Measurements from ENCODE around the gene FALEC. TPM values are rescaled to one million over a fixed set of nuclear protein-coding genes. Genes with fewer than 3 reads are reported as not detected.
A peak's percentile ranks its signal among the peaks of the same experiment; 100 is the strongest.

Gene FALEC
- total and polyA plus RNA-seq, 9 of the 15 experiments (the other 6 are each of a cell fraction or from before 2014, with no cell fraction given): 0.15 to 1.8 (median 0.53) TPM; not detected in 5

DNA sequence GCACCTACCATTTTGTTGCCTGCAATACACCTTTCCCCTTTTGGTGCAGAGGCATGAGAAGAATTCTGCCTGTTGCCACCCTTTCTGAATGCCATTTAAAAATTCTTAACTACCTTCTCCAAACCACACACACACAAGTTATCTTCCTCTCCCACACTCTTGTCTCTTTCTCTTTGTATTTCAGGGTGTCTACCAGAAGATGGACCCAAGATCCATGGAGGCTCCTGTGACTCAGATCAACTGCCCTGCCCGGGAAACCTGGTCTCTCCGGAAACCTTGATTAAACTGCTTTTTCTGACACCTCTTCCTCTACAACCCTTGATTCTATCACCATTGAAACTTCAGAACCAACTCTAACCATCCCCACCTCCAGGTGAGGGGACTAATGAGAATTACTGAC lies 30.7 kb upstream of the FALEC start (continued):
- no peak for TF ChIP-seq MAFF (IDR thresholded peaks at IDR 0.05; ENCODE audit: low read length)
- peak; percentile 23; the same call in 1 of the 2 replicates for TF ChIP-seq LCOR (CRISPR knock-in tag; IDR thresholded peaks at IDR 0.05)
- TF ChIP-seq TFAM (CRISPR knock-in tag; conservative IDR thresholded peaks at IDR 0.05): no peak
- TF ChIP-seq, protein P1, sequence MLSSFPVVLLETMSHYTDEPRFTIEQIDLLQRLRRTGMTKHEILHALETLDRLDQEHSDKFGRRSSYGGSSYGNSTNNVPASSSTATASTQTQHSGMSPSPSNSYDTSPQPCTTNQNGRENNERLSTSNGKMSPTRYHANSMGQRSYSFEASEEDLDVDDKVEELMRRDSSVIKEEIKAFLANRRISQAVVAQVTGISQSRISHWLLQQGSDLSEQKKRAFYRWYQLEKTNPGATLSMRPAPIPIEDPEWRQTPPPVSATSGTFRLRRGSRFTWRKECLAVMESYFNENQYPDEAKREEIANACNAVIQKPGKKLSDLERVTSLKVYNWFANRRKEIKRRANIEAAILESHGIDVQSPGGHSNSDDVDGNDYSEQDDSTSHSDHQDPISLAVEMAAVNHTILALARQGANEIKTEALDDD (IDR thresholded peaks at IDR 0.05): peak; percentile 69
- TF ChIP-seq POLR2G (IDR thresholded peaks at IDR 0.05; ENCODE audit: low read depth, low read length): no peak
- TF ChIP-seq EHMT2 (IDR thresholded peaks at IDR 0.05): peak; percentile 25; the same call in 1 of the 2 replicates
- TF ChIP-seq, protein P2, sequence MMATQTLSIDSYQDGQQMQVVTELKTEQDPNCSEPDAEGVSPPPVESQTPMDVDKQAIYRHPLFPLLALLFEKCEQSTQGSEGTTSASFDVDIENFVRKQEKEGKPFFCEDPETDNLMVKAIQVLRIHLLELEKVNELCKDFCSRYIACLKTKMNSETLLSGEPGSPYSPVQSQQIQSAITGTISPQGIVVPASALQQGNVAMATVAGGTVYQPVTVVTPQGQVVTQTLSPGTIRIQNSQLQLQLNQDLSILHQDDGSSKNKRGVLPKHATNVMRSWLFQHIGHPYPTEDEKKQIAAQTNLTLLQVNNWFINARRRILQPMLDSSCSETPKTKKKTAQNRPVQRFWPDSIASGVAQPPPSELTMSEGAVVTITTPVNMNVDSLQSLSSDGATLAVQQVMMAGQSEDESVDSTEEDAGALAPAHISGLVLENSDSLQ (IDR thresholded peaks at IDR 0.05): no peak
- no peak for TF ChIP-seq ZC3H8 (IDR thresholded peaks at IDR 0.05)
- TF ChIP-seq, protein P3, sequence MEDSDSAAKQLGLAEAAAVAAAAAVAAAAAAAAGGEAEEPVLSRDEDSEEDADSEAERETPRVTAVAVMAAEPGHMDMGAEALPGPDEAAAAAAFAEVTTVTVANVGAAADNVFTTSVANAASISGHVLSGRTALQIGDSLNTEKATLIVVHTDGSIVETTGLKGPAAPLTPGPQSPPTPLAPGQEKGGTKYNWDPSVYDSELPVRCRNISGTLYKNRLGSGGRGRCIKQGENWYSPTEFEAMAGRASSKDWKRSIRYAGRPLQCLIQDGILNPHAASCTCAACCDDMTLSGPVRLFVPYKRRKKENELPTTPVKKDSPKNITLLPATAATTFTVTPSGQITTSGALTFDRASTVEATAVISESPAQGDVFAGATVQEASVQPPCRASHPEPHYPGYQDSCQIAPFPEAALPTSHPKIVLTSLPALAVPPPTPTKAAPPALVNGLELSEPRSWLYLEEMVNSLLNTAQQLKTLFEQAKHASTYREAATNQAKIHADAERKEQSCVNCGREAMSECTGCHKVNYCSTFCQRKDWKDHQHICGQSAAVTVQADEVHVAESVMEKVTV (CRISPR knock-in tag; IDR thresholded peaks at IDR 0.05): peak; percentile 69
- peak; percentile 18 for TF ChIP-seq PRDM10 (IDR thresholded peaks at IDR 0.05; ENCODE audit: partially characterized antibody)
- TF ChIP-seq ZNF766 (CRISPR knock-in tag; conservative IDR thresholded peaks at IDR 0.05): no peak
- TF ChIP-seq CTBP1 (IDR thresholded peaks at IDR 0.05; ENCODE audit: borderline replicate concordance): peak; percentile 23; the same call in 1 of the 2 replicates
- no peak for TF ChIP-seq ETS2 (tag; IDR thresholded peaks at IDR 0.05; ENCODE audit: borderline replicate concordance, poor library complexity, severe bottlenecking)
- peak; percentile 71 for TF ChIP-seq BRD9 (IDR thresholded peaks at IDR 0.05; ENCODE audit: low read depth, partially characterized antibody)
- TF ChIP-seq NCOA2 (IDR thresholded peaks at IDR 0.05; ENCODE audit: partially characterized antibody in 2 of 2): no peak
- TF ChIP-seq CTCF (IDR thresholded peaks at IDR 0.05 in 2 of 3, conservative IDR thresholded peaks at IDR 0.05 in 1 of 3; ENCODE audit: insufficient read depth in 2 of 3, low read depth in 1 of 3, low read length in 3 of 3): peak; percentile 71 to 83 (median 73)
- TF ChIP-seq RAD21 (CRISPR knock-in tag; conservative IDR thresholded peaks at IDR 0.05 in 1 of 2, IDR thresholded peaks at IDR 0.05 in 1 of 2): peak; percentile 82 to 85
- 0 out of 4 replicates have a peak, but pooled peaks of 1 of the 2 experiments have one; percentile 25 for TF ChIP-seq MAZ (CRISPR knock-in tag; conservative IDR thresholded peaks at IDR 0.05 in 1 of 2, IDR thresholded peaks at IDR 0.05 in 1 of 2)
- TF ChIP-seq SMARCA4 (IDR thresholded peaks at IDR 0.05): 0 out of 2 replicates have a peak, but pooled peaks have one; percentile 38

Data from K562 (cell line).